ENCODE measurements around the gene HMCN2. TPM values are rescaled to one million over a fixed set of nuclear protein-coding genes. Genes with fewer than 3 reads are reported as not detected.
A peak's percentile ranks its signal among the peaks of the same experiment; 100 is the strongest.

Gene HMCN2
- polyA plus RNA-seq, 2 of the 4 experiments (the other 2 are of a cell fraction), result 0.01 TPM; not detected in 1

DNA sequence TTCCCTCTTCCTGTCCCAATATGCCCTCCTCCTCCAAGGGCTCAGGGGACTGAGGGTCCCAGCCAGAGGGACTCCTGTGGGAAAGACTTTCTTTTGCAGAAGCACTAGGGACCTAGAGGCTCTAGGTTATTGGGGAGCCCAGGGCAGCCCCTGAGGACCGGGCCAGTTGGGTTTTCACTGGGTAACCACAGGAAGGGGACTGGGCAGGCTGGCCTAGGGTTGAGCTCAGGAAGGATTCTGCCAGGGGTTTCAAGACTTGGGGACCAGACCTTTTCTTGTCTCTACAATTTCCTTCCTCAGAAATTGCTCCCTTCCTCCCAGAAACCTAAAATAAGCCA, 24.4 kb upstream of the HMCN2 start (continued):
- TF ChIP-seq RNF2 (IDR thresholded peaks at IDR 0.05; ENCODE audit: borderline replicate concordance, low read depth), result no peak
- TF ChIP-seq CHD4 (IDR thresholded peaks at IDR 0.05; ENCODE audit: borderline replicate concordance), result no peak
- TF ChIP-seq CBX8 (IDR thresholded peaks at IDR 0.05), result no peak
- no peak for TF ChIP-seq ZNF302 (CRISPR knock-in tag; IDR thresholded peaks at IDR 0.05)
- TF ChIP-seq FOSL2 (IDR thresholded peaks at IDR 0.05), result no peak
- no peak for TF ChIP-seq FOSL2 (CRISPR knock-in tag; IDR thresholded peaks at IDR 0.05)
- TF ChIP-seq, protein P1, sequence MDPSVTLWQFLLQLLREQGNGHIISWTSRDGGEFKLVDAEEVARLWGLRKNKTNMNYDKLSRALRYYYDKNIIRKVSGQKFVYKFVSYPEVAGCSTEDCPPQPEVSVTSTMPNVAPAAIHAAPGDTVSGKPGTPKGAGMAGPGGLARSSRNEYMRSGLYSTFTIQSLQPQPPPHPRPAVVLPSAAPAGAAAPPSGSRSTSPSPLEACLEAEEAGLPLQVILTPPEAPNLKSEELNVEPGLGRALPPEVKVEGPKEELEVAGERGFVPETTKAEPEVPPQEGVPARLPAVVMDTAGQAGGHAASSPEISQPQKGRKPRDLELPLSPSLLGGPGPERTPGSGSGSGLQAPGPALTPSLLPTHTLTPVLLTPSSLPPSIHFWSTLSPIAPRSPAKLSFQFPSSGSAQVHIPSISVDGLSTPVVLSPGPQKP (IDR thresholded peaks at IDR 0.05; ENCODE audit: low read depth, low read length), result no peak

DNA sequence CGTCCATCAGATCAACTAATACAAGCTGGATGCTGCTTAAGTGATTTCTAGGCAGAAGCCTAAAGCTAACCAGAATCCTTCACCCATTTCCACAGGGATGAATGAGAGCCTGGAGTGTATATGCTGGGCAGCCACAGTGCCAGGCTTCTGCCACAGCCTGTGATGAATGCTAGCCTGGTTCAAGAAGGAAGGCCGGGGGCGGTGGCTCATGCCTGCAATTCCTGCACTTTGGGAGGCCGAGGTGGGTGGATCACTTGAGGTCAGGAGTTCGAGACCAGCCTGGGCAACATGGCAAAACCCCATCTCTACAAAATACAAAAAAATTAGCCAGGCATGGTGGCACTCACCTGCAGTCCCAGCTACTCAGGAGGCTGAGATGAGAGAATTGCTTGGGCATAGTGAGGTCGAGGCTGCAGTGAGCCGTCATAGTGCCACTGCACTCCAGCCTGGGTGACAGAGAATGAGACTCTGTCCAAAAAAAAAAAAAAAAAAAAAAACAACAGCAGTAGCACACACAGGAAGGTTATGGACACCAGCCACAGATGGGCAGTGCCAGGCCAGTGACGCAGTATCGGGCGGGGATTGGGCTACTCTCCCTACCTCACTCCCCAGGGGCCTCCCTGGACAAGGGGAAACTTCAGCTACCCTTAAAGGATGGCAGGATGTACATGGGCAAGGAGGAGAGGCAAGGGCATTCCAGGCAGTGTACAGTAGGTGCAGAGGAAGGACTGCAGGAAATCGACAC, 23.1 kb upstream of the HMCN2 start:
- no peak for DNase-seq (ENCODE audit: low read depth in 1 of 2, low spot score in 1 of 2)
- no peak for TF ChIP-seq MYC (IDR thresholded peaks at IDR 0.05; ENCODE audit: borderline replicate concordance, low read length)
- TF ChIP-seq NFE2L2 (conservative IDR thresholded peaks at IDR 0.05; ENCODE audit: low read length), result no peak
- TF ChIP-seq RNF2 (IDR thresholded peaks at IDR 0.05; ENCODE audit: borderline replicate concordance, low read depth), result no peak
- no peak for TF ChIP-seq ESRRA (IDR thresholded peaks at IDR 0.05; ENCODE audit: borderline replicate concordance, low read length)
- no peak for TF ChIP-seq ZSCAN20 (CRISPR knock-in tag; IDR thresholded peaks at IDR 0.05)
- TF ChIP-seq FOXS1 (CRISPR knock-in tag; IDR thresholded peaks at IDR 0.05), result no peak
- TF ChIP-seq, protein P2, sequence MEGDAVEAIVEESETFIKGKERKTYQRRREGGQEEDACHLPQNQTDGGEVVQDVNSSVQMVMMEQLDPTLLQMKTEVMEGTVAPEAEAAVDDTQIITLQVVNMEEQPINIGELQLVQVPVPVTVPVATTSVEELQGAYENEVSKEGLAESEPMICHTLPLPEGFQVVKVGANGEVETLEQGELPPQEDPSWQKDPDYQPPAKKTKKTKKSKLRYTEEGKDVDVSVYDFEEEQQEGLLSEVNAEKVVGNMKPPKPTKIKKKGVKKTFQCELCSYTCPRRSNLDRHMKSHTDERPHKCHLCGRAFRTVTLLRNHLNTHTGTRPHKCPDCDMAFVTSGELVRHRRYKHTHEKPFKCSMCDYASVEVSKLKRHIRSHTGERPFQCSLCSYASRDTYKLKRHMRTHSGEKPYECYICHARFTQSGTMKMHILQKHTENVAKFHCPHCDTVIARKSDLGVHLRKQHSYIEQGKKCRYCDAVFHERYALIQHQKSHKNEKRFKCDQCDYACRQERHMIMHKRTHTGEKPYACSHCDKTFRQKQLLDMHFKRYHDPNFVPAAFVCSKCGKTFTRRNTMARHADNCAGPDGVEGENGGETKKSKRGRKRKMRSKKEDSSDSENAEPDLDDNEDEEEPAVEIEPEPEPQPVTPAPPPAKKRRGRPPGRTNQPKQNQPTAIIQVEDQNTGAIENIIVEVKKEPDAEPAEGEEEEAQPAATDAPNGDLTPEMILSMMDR (IDR thresholded peaks at IDR 0.05), result no peak
- TF ChIP-seq, protein P3, sequence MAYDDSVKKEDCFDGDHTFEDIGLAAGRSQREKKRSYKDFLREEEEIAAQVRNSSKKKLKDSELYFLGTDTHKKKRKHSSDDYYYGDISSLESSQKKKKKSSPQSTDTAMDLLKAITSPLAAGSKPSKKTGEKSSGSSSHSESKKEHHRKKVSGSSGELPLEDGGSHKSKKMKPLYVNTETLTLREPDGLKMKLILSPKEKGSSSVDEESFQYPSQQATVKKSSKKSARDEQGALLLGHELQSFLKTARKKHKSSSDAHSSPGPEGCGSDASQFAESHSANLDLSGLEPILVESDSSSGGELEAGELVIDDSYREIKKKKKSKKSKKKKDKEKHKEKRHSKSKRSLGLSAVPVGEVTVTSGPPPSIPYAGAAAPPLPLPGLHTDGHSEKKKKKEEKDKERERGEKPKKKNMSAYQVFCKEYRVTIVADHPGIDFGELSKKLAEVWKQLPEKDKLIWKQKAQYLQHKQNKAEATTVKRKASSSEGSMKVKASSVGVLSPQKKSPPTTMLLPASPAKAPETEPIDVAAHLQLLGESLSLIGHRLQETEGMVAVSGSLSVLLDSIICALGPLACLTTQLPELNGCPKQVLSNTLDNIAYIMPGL (CRISPR knock-in tag; IDR thresholded peaks at IDR 0.05; ENCODE audit: borderline replicate concordance), result no peak
- TF ChIP-seq, protein P4, sequence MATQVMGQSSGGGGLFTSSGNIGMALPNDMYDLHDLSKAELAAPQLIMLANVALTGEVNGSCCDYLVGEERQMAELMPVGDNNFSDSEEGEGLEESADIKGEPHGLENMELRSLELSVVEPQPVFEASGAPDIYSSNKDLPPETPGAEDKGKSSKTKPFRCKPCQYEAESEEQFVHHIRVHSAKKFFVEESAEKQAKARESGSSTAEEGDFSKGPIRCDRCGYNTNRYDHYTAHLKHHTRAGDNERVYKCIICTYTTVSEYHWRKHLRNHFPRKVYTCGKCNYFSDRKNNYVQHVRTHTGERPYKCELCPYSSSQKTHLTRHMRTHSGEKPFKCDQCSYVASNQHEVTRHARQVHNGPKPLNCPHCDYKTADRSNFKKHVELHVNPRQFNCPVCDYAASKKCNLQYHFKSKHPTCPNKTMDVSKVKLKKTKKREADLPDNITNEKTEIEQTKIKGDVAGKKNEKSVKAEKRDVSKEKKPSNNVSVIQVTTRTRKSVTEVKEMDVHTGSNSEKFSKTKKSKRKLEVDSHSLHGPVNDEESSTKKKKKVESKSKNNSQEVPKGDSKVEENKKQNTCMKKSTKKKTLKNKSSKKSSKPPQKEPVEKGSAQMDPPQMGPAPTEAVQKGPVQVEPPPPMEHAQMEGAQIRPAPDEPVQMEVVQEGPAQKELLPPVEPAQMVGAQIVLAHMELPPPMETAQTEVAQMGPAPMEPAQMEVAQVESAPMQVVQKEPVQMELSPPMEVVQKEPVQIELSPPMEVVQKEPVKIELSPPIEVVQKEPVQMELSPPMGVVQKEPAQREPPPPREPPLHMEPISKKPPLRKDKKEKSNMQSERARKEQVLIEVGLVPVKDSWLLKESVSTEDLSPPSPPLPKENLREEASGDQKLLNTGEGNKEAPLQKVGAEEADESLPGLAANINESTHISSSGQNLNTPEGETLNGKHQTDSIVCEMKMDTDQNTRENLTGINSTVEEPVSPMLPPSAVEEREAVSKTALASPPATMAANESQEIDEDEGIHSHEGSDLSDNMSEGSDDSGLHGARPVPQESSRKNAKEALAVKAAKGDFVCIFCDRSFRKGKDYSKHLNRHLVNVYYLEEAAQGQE (IDR thresholded peaks at IDR 0.05), result no peak
- no peak for TF ChIP-seq MAZ (IDR thresholded peaks at IDR 0.05; ENCODE audit: borderline replicate concordance, low read depth, low read length)
- TF ChIP-seq, protein P1 (IDR thresholded peaks at IDR 0.05; ENCODE audit: low read depth, low read length), result no peak
- TF ChIP-seq FOSB (CRISPR knock-in tag; IDR thresholded peaks at IDR 0.05), result no peak
- TF ChIP-seq KDM5A (IDR thresholded peaks at IDR 0.05), result no peak
- ATAC-seq, result peak; percentile 32 to 40
- WGBS (ENCODE audit: missing lambda C conversion rate), result 71% methylated on average over 11 of the region's 11 CpGs
- H3K27ac ChIP-seq, result peak overlapping the region; percentile 60 to 80
- peaks cover 17% of the 10 kb centered on the region for H3K4me1 ChIP-seq
- ChIA-PET POLR2A (no interaction called here), CTCF (interaction anchor here (0.7 to 11.4 kb wide), 35 partner anchors 11 to 458 kb away, joined by 3 to 191 read pairs (median 4); no protein-coding TSS in a partner anchor)
- H3K4me3 ChIP-seq, result peak overlapping the region; percentile 40
- H3K4me2 ChIP-seq, result peak overlapping the region; percentile 83
- H3K9me3 ChIP-seq, result no peaks in the 10 kb centered on the region
- FAIRE-seq, result no peak
